HL-60 (cell line): Measurements from ENCODE around the gene ACAP1.

Experiments
- GABPA ChIP-seq: IDR thresholded peaks from 2 replicates; pipeline ENCODE4 v1.6.1; 2012; ENCODE audit warnings: low read depth
- POLR2AphosphoS5 ChIP-seq: IDR thresholded peaks from 2 replicates; pipeline ENCODE4 v1.6.1; 2012; ENCODE audit warnings: low read depth
- SPI1 ChIP-seq: IDR thresholded peaks from 2 replicates; pipeline ENCODE4 v1.6.1; 2012; ENCODE audit warnings: low read depth, mild to moderate bottlenecking, borderline replicate concordance
- TF ChIP-seq, protein P1 (sequence below): IDR thresholded peaks from one replicate; pipeline ENCODE4 v1.5.1; 2011; ENCODE audit warnings: low read length, control low read depth, inconsistent platforms; ENCODE audit not compliant: insufficient read depth

GRCh38 chr17:7315570-7316235, 20.6 kb upstream of the ACAP1 start:
- TF ChIP-seq, protein P1, sequence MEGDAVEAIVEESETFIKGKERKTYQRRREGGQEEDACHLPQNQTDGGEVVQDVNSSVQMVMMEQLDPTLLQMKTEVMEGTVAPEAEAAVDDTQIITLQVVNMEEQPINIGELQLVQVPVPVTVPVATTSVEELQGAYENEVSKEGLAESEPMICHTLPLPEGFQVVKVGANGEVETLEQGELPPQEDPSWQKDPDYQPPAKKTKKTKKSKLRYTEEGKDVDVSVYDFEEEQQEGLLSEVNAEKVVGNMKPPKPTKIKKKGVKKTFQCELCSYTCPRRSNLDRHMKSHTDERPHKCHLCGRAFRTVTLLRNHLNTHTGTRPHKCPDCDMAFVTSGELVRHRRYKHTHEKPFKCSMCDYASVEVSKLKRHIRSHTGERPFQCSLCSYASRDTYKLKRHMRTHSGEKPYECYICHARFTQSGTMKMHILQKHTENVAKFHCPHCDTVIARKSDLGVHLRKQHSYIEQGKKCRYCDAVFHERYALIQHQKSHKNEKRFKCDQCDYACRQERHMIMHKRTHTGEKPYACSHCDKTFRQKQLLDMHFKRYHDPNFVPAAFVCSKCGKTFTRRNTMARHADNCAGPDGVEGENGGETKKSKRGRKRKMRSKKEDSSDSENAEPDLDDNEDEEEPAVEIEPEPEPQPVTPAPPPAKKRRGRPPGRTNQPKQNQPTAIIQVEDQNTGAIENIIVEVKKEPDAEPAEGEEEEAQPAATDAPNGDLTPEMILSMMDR, result no peak
- TF ChIP-seq POLR2AphosphoS5, result no peak
- TF ChIP-seq GABPA, result no peak
- TF ChIP-seq SPI1, result no peak
